DMS 273 (cell line): ENCODE measurements around the gene NGEF.
"Not testable (repeated sequence)": the region's sequence is repeated elsewhere in the genome, so short reads cannot be mapped to it uniquely, and the experiment has no call there.

ENCODE experiments used
- DNase-seq: peaks from one replicate; lab custom pipeline; 2025; ENCODE audit not compliant: unreplicated experiment; lab: John Stamatoyannopoulos, UW

The NGEF gene, protein sequence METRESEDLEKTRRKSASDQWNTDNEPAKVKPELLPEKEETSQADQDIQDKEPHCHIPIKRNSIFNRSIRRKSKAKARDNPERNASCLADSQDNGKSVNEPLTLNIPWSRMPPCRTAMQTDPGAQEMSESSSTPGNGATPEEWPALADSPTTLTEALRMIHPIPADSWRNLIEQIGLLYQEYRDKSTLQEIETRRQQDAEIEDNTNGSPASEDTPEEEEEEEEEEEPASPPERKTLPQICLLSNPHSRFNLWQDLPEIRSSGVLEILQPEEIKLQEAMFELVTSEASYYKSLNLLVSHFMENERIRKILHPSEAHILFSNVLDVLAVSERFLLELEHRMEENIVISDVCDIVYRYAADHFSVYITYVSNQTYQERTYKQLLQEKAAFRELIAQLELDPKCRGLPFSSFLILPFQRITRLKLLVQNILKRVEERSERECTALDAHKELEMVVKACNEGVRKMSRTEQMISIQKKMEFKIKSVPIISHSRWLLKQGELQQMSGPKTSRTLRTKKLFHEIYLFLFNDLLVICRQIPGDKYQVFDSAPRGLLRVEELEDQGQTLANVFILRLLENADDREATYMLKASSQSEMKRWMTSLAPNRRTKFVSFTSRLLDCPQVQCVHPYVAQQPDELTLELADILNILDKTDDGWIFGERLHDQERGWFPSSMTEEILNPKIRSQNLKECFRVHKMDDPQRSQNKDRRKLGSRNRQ

DNA sequence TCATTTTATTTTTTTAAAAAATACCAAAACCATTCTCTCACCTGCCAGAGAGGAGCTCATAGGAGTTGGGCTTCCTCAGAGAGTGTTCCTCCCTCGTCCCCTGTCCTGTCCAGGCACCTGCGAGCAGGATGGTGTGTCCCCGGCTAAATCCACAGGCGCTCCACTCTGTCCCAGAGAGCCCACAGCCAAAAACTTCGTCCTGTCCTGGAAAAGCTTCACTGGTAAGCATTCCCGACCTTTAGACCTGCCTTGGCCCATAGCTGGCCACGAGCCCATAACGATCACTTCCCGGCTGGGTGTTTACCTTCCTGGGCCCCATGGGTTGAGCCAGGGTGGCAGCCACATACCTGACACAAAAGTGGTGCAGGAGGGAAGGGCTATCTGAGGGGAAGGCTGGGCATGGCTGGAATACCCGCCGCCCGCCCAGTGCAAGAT, at the start of gene NGEF:
NGEF (minus strand) TSS at position 230 of the 435 bp plus-strand sequence. CDS start 38,366 bp downstream, outside the sequence.
- no peak for DNase-seq

DNA sequence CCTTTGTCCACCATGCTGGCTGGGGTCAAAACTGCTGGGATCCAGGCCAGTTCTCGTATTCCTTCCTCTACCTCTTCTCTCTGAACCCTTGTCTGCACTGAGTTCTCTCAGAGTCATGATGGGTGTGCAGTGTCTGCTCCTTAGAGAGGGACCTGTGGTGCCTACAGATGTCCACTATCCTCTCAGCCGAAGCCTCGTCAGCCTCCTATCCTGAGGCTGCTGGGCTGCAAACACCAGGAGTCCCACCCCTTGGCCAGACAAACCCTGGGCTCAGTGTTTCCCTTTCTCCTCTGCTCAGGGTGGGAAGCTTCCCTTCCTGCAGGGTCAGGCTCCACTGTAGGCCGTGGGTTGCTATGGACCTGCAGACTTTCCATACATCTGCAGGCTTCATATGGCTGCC, 49.4 kb upstream of the NGEF start:
- no peak for DNase-seq

DNA sequence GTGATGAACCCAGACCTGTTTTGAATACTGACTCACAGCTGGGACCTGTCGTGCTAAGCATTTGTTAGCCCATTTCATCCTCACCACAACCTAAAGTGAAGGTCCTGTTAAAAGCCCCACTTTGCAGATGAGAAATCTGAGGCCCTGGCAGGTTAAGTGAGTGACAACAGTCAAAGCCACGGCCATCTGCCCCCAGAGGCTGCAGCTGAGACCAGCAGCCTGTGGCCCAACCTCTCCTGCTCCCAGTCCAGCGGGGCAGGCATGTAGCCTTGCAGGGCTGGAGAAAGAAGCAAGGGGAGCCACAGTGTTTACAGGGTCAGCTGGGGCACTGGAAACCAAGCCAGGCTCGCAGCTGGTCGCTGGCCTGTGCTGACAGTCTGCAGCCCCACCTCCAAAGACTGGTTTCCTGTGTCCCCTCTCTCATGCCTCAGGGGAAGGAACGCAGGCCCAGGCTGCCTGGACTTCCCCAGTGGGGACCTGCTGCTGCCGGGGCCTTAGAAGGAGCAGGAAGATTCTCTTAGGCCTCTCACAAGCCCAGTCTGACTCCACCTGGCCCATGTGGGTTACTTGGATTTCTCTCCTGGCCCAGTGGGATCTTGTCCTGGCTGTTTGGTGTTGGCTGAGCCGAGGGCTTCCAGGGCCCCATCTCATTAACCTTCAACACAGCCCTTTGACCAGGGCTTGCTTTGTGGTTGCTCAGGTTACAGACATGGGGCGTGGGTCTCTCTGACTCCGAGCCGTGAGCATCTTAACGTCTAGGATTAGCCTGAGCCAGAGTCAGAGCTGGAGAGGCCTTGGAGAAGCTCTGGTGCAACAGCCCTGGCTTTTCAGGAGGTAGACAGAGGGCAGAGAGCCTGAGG, 48.8 kb upstream of the NGEF start:
- DNase-seq = no peak

DNA sequence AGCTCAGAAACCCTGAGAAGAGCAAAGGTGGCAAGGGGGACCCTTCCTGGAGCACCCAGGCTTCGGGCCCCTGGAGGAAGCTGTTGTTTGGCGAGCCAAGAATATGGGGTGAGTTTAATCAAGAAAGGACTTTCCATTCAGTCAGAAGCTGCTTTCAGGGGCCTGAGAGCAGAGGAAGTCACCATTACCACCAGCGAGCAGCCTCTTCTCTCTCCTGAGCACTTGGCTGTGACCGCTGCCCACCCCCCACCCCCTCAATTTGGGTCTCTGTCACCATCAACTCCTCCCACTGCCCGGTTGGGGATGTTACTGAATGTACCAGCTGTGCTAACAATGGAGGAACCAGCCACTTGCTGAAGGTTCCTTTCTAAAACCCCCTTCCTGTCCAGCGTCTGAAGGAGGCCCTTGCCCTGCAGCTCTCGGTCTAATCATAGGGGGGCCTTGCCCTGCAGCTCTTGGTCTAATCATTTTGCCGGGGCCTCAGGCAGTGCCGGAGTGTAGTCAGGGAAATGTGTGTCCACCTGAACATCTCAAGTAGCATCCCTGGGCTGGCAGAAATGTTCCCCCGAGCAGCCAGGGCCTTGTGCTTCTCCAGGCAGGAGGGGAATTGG, 48.0 kb upstream of the NGEF start:
- no peak for DNase-seq

DNA sequence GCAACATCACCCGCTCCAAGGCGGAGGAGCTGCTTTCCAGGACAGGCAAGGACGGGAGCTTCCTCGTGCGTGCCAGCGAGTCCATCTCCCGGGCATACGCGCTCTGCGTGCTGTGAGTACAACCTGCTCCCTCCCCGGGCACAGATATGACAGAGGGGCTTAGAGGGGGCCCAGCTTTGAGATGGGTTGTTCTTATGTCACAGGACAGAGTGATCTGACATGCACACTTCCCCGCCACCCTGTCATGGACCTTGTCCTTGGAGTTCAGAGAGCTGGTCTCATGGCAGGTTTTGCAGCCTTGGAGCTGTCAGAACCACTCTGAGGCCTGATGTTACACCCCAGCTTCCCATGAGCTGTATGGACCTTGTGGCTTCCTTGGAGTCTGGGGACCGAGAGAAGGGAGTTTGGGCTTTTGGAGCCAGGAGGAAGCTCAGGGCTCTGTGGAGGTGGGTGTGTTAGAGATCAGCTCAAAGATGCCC, 47.5 kb upstream of the NGEF start:
- no peak for DNase-seq

DNA sequence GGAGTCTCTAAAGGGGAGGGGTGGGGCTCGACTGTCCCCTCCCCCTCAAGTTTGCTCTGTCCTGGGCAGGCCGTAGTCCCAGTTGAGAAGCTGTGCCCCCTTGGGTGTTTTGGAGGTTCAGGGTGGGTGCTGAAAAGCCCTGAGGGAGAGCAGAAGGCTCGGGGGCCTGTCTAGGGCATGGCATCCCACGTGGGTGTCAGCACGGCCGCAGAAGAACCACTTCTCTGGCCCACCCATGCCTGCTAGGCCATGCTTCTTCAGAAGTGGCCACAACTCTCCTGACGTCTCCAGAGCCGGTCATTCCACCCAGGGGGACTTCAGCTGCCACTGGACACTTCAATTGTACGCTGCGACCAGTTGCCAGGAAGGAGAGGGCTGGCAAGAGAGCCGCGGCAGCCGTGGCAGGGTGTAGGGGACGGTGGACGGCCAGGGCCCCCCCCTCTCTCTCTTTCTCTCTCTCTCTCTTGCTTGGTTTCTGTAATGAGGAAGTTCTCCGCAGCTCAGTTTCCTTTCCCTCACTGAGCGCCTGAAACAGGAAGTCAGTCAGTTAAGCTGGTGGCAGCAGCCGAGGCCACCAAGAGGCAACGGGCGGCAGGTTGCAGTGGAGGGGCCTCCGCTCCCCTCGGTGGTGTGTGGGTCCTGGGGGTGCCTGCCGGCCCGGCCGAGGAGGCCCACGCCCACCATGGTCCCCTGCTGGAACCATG, 46.9 kb upstream of the NGEF start, which contains the start of gene INPP5D:
INPP5D (plus strand) TSS at position 546 of the 704 bp plus-strand sequence; CDS start at position 683, 137 bp downstream.
- DNase-seq = no peak

DNA sequence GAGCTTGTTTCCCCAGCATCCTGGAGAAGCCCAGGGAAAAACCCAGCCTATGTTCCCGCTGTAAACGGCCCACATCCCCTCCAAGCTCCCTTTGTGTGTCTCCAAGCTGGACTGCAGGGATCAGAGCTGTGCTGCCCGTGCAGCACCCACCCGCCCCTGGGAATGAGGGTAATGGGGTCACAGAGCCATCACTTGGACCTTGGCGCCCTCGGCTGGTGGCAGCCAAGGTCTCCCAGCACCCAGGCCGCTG, 46.4 kb upstream of the NGEF start:
- no peak for DNase-seq

DNA sequence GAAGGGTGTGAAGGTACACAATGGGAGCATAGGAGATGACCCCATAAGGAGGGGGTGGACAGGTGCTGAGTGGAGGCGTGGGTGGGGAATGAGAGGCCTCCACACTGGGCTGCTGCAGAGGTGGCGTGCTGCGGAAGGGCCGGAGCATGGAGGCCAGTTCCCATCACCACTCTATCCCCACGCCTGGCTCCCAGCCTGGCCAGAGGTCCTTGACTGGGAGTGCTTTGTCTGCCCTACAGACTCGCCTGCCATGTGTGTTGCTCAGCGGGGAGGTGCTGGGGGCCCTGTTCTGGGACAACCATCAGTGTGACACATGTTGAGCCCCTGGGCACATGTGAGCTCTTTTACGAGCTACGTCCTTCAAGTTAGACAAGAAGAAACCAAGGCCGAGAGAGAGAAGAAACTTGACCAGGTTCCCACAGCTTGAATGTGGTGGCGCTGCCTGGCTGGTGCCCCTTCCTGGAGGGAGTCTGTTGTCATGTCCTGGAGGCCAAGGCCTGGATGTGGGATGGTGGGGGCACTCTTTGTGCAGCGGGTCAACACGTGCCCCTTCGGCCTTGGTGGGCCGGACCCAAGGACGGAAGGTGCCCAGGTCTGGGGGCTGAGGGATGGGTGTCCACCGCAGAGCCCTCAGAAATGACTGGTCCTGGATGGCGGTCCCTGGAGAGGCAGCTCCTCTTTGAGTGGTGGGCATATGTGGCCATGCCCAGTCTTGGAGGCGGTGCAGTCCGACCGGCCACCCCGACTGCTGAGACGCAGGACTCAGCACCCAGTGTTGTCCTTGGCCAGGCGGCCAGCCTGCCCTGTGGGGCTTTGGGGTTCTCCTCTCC, 45.9 kb upstream of the NGEF start:
- no peak for DNase-seq

DNA sequence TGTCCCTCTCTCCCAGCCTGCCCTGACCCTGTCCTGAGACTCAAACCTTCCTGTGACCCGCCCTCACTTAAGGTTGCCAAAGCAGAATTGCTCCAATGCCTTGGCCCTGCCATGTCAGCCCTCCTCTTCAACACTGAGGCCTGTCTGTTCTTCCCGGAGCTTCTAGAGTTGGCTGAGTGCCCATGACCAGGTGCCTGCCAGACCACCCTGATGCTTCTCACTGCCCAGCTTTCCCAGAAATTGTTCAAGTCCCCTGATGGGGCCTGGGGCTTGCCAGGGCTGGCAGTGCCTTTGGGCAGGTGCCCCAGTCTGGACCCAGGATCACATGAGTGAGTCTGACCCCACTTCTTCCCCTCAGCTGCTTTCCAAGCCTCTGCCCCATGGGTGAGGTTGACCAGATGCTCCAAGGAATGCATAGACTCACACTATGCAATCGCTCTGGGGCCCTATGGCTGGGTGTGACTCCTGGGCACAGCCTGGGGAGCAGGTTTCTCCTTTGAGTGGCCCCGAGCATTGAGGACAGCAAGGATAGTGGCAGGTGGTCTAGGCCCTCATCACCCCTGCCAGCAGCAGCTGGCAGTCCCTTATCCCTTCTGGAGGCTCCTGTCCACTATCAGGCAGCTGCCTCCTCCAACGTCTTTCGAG, 44.0 kb upstream of the NGEF start:
- no peak for DNase-seq

DNA sequence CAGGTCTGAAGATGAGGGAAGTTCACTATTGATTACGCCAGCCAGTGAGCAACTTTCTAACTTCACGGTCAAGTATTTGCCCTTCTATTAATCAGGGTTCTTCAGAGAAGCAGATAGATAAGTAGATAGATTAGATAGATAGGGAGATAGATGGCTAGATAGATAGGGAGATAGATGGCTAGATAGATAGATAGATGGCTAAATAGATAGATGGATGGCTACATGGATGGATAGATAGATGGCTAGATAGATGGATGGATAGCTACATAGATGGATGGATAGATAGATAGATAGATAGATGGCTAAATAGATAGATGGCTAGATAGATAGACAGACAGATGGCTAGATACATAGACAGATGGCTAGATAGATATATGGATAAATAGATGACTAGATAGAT, 42.3 kb upstream of the NGEF start:
- DNase-seq = no peak

DNA sequence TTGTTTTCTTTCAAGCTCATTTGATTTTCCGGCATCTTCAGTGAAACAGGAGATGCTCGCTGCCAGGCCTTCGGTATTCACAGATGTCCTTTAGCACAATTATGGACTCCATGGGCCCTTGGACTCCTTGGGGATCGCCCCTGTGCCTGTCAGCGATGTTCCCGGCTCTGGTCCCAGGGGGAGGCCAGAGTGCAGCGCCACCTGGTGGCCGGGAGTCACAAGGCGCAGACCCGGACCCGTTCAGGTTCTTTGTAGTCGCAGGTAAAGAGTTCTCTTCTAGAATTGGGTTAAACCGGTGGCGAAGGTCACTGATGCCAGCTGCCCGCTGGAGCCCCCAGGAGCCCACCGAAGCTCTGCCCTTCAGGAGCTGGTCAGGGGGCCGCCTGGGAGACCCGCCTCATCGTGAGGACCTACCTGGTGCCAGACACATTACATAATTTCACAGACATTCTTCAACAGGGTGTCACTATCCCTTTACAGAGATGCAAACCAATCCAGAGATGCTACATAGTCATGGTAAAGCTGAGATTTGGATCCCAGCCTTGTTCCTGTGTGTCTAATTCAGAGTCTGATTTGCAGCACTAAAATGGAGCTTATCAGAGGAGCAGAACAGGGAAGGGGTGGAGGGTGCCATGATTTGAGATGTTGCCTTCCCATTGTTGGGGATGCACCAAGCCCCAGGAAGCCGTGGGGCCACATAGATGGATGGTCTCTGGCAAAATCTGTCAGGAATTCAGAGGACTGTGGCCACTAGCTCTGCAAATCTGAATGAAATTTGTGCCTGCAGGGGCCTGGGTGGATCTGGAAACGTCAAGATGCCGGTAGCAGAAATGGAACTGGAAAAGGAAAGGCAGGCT, 41.1 kb upstream of the NGEF start:
- peak; percentile 76 for DNase-seq

DNA sequence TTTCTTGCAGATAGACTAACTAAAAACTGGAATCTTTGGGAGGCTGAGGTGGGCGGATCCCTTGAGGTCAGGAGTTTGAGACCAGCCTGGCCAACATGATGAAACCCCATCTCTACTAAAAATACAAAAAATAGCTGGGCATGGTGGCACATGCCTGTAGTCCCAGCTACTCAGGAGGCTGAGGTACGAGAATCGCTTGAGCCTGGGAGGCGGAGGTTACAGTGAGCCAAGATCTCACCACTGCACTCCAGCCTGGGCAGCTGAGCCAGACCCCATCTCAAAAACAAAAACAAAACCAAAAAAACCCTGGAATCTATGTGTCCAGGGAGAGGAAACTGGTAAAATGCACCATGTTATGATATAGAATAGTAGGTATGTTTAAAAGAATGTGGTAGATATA, 39.5 kb upstream of the NGEF start:
- DNase-seq = not testable (repeated sequence)

DNA sequence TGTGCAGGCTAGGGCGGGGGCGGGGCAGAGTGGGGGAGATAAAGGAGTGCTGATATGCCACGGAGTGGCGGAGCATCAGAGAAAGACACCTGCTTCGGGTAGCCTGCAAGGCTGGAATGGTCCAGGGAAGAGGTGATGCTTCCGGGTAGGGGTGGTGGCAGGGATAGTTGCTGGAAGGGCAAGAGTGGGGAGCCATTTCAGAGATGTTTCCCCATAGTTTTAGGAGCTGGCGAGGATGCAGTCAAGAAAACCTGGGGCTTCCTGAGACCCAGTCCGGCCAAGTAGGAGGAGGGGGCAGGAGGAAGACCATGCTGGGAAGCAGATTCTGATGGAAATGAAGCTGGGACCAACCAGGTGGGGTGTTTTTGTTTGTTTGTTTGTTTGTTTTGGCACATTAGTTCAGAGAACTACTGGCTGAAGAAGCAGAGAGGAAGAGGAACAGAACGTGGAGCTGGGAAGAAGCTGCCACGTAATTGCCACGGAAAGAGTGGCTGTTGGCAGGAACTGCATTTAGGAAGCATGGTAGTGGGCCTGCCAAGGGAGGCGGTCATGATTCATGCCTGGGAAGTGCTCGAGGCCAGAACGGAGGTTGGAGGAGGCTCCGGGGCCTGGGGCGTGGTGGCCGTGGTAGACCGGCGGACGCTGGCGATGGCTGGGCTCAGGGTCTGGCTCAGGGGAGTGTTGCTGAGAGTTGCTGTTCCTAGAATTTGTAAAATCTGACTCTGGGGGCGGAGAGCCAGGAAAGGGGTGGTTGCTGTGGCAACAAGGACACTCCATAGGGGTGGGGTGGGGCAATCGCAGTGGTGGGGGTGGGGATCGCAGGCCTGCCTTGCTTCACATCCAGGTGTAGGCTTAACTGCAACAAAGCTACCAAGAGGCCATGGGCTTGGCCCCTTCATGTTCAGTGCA, 38.4 kb upstream of the NGEF start:
- DNase-seq = no peak

DNA sequence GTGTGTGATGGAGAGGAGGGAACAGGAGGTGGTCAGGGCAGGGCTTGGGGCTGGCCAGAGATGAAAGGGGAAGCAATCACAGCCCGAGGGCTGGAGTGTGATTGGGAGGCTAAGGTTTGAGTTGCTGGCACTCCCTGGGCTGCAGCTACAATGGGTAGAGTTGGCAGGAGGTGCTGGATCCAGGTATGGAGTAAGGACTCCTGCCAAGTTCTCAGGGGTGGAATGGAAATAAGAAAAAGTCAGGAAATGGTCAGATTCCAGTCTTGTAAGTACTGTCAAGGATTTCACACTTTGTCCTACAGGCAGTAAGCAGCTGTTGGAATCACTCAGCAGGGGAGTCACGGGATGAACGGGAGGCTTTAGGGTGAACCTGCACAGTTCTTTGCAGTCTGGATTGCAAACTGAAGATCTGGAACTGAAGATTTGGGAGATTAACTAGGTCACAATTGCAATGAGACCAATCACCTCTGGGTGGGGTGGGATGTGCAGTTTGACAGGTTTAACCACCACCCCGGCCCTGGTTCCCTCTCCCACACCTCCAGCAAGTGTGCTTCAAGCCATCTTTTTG, 36.2 kb upstream of the NGEF start:
- DNase-seq = no peak

DNA sequence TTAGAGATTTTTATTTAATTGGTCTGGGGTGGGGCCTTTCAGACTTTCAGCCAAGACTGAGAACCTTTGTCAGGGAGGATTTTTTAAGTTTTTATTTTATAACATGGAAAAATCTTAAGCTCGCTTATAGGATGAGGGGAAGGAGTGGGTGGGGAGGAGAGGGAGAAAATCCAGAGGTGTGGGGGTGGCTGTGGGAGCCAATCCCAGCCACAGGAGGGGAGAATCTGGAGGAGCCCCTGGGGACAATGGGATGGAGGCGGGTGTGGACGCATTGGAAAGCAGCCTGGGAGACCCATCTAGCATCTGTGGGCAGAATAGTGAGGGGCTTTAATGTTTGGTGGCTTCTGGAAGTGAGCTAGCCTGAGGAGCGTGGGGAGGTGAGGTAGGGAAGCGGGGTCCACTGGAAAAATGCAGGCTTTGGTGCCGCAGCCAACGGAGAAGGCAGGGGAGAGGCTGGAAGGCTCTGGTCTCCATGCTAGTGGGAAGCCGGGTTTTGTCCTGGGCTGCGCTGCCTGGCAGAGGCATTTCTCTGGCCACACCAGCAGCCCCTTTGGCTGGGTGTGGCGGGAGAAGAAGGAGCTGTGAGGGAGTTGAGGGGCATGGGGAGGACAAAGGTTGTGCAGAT, 35.6 kb upstream of the NGEF start:
- no peak for DNase-seq

DNA sequence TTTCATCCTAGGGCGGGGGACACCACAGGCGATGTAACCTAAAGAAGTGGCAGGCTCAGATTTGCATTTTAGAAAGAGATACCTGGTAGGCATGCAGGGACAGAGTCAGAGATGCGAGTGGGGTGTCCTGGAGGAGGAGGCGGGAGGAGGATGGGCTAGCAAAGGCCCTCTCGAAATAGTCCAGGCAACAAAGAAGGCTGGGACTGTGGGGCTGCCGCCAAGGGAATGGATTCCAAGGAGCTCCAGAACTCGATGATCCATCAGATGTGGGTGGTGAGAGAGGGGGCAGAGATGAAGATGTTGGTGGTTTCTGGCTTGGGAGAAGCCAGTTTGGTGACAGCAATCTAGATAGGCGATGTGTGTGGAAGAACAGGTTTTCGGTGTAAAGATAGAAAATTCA, 34.6 kb upstream of the NGEF start:
- DNase-seq = no peak
